ENCODE results near the gene TSC2. TPM values are rescaled to one million over a fixed set of nuclear protein-coding genes. Genes with fewer than 3 reads are reported as not detected.

The TSC2 gene
- total and polyA plus RNA-seq, 2 experiments from 2014 or later, result 52.2 to 53.7 TPM

DNA sequence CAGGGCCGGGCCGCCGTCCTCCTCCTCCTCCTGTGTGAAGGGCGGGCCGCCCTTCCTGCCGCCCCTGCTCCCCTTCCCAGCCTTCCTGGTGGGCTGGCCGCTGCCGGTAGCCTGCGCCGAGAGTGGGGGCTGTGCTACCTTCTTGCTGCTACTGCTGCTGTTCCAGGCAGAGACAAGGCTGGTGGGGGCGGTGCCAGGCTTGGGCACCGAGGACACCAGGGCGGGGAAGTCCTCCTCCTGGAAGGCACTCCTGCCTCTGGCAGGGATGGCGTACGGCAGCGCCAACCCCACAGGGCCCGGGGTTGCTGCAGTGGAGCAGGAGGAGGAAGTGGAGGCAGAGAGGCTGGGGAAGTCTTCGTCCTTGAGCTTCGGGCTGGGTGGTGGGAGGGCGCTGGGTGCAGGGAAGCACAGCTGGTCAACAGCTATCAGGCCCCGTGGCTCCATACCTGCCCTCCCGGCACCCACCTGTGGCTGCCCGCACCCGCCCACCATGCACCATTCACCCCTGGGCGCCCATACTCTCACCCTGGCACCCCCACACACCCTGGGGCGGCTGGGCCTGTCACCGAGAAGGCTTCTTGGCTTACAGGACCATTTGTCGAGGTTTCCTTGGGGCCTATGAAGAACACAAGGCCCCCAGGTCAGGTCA, 47.8 kb upstream of the TSC2 start:
- Histone ChIP-seq H3K9me3 (ENCODE audit: low read depth) (no peaks in the 10 kb centered on the region), H3K79me2 (ENCODE audit: insufficient read depth) (peaks cover 50% of the 10 kb centered on the region), H3F3A (ENCODE audit: insufficient read depth) (peaks cover 36% of the 10 kb centered on the region), H4K20me1 (ENCODE audit: insufficient read depth) (peaks cover 5% of the 10 kb centered on the region; the same call in 1 of the 2 replicates), H3K4me1 (ENCODE audit: insufficient read depth) (peaks cover 27% of the 10 kb centered on the region), H3K4me3 (no peak overlapping the region), H2AFZ (no peak overlapping the region), H3K4me2 (ENCODE audit: unreplicated experiment) (no peak overlapping the region), H3K9ac (no peak overlapping the region), H3K27ac (no peak overlapping the region), H3K27me3 (replicated peaks; ENCODE audit: insufficient read depth) (no peaks in the 10 kb centered on the region), H3K9me2 (ENCODE audit: insufficient read depth) (no peaks in the 10 kb centered on the region), H3K36me3 (ENCODE audit: low read depth) (peaks cover 20% of the 10 kb centered on the region)
- WGBS, 2 experiments (ENCODE audit: low coverage in 1 of 2, low lambda C conversion rate in 2 of 2, missing lambda C conversion rate in 2 of 2), result 92% methylated on average over 22 to 28 of the region's 28 CpGs
- DNase-seq, result no peak
- TF ChIP-seq EZH2phosphoT487 (IDR thresholded peaks at IDR 0.05; ENCODE audit: insufficient read depth, low read depth) (no peak), EZH2 (IDR thresholded peaks at IDR 0.05; ENCODE audit: insufficient read depth, poor library complexity, severe bottlenecking) (no peak)
- in situ Hi-C loops (cut with MboI), result no loop called here

DNA sequence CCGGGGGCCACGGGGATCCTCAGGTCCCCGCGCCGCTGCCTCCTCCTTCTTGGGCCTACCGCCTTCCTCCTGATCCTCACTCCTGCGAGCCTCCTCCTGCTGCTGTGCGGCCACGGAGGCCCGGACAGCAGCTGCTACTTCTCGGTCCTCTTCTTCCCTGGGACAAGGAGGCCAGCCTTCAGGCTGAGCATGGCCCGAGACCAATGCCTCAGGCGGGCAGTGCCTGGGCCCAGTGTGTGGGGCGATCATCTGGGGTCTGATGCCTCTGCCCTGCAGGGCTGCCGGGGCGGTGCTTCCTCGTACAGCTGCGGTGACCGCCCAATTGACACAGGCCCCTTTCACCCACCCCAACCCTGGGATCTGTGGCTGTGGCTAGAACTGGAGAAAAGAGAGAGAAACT, 46.8 kb upstream of the TSC2 start:
- no peak overlapping the region for H3K4me2 ChIP-seq (ENCODE audit: unreplicated experiment)
- peaks cover 60% of the 10 kb centered on the region for H3K79me2 ChIP-seq (ENCODE audit: insufficient read depth)
- TF ChIP-seq EZH2phosphoT487 (IDR thresholded peaks at IDR 0.05; ENCODE audit: insufficient read depth, low read depth) (no peak), EZH2 (IDR thresholded peaks at IDR 0.05; ENCODE audit: insufficient read depth, poor library complexity, severe bottlenecking) (no peak)
- H3K27ac ChIP-seq, result no peak overlapping the region
- H3F3A ChIP-seq (ENCODE audit: insufficient read depth), result peaks cover 26% of the 10 kb centered on the region
- H3K36me3 ChIP-seq (ENCODE audit: low read depth), result peaks cover 20% of the 10 kb centered on the region
- H3K9ac ChIP-seq, result no peak overlapping the region
- peaks cover 5% of the 10 kb centered on the region; the same call in 1 of the 2 replicates for H4K20me1 ChIP-seq (ENCODE audit: insufficient read depth)
- no peaks in the 10 kb centered on the region for H3K9me2 ChIP-seq (ENCODE audit: insufficient read depth)
- 98% methylated on average over 18 to 19 of the region's 19 CpGs for whole genome bisulfite sequencing, 2 experiments (ENCODE audit: low coverage in 1 of 2, low lambda C conversion rate in 2 of 2, missing lambda C conversion rate in 2 of 2)
- peaks cover 23% of the 10 kb centered on the region for H3K4me1 ChIP-seq (ENCODE audit: insufficient read depth)
- no peak overlapping the region for H2AFZ ChIP-seq
- in situ Hi-C loops (cut with MboI), result no loop called here
- no peak for DNase-seq
- H3K4me3 ChIP-seq, result no peak overlapping the region
- no peaks in the 10 kb centered on the region for H3K27me3 ChIP-seq (replicated peaks; ENCODE audit: insufficient read depth)
- H3K9me3 ChIP-seq (ENCODE audit: low read depth), result no peaks in the 10 kb centered on the region

DNA sequence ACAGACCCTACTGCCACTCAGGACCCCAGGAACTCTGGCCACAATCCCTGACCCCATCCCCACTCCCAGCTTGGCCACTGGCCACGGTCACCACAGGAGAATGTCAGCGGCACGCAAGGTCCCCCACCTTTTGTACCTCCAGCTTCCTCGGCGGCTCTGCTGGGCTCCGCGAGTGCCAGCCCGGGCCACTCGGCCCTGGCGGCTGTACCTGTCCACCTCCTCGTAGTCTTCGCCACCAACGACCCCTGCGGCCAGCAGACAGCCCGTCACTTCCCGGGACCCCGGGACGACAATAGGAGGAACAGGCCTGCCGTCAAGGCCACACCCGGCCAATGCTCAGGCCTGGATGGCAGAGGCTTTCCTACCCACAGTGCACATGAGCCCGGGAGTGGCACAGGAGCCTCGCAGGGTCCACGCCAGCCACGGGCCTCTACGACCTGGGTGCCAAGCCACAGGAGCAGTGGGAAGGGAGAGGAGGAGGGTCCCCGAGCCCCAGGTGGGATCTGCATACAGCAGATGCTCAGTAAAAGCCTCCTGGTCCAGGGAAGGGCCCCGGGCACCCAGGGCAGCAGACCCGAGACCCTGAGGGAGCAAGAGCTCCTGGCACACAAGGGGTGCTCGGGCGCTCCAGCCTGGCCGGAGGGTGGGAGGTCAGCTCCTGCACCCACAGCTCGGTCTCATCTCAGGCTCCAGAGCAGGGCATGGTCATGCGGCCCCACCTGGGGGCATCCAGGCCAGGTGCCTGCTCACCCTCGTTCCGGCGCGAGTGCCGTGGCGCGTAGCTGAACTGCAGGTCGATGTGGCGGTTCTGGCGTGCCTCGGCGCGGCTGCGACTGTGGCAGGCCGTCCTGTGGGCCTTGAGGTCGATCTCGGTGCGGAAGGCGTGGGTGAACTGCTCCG, 46.1 kb upstream of the TSC2 start:
- H3K4me1 ChIP-seq (ENCODE audit: insufficient read depth), result peaks cover 20% of the 10 kb centered on the region
- no peak overlapping the region for H3K27ac ChIP-seq
- H4K20me1 ChIP-seq (ENCODE audit: insufficient read depth), result peaks cover 5% of the 10 kb centered on the region; the same call in 1 of the 2 replicates
- no peak overlapping the region for H3K4me3 ChIP-seq
- in situ Hi-C loops (cut with MboI), result no loop called here
- peaks cover 67% of the 10 kb centered on the region for H3K79me2 ChIP-seq (ENCODE audit: insufficient read depth)
- TF ChIP-seq EZH2 (IDR thresholded peaks at IDR 0.05; ENCODE audit: insufficient read depth, poor library complexity, severe bottlenecking), result no peak
- TF ChIP-seq EZH2phosphoT487 (IDR thresholded peaks at IDR 0.05; ENCODE audit: insufficient read depth, low read depth), result no peak
- DNase-seq, result no peak
- no peak overlapping the region for H3K9ac ChIP-seq
- H3K9me3 ChIP-seq (ENCODE audit: low read depth), result no peaks in the 10 kb centered on the region
- no peak overlapping the region for H3K4me2 ChIP-seq (ENCODE audit: unreplicated experiment)
- H3K36me3 ChIP-seq (ENCODE audit: low read depth), result peaks cover 18% of the 10 kb centered on the region
- no peaks in the 10 kb centered on the region for H3K27me3 ChIP-seq (replicated peaks; ENCODE audit: insufficient read depth)
- H2AFZ ChIP-seq, result no peak overlapping the region
- no peaks in the 10 kb centered on the region for H3K9me2 ChIP-seq (ENCODE audit: insufficient read depth)
- peaks cover 19% of the 10 kb centered on the region for H3F3A ChIP-seq (ENCODE audit: insufficient read depth)
- WGBS, 2 experiments (ENCODE audit: low coverage in 1 of 2, low lambda C conversion rate in 2 of 2, missing lambda C conversion rate in 2 of 2), result 95 to 97% methylated on average over 46 to 53 of the region's 53 CpGs

DNA sequence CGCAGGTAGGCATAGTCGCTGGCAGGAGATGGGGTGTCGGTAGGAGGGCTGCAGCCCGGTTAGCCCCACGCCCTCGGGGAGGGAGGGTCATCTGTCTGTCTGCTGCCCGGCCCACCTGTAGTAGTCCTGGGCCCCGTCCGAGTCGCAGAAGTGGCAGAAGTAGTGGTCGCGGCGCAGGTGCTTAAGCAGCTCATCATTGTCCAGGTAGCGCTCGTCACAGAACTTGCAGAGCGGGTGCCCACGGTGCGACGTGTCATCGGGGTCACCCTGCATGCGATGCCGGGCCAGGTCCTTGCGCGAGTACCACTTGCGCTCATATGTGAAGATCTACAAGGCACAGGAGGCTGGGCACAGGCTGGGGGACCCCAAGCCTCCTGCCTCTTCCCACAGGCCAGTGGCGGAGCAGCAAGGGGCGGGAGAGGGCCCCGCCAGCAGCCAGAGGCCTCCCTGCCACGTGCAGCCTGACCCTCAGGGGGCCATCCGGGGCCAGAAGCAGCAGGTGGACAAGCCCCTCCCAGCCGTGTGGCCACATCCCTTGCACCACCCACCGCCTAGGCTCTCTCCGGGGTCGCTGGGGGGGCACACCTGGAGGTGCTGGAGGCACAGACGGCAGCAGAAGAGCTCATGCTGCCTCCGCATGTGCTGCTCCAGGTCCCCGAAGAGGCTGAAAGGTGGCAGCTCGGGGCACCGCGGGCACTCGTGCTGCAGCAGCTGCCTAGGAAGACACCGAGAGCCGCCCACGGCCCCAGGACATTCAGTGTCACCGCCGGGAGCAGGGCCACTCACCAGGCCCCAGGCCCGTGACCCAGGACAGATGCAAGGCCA, 45.2 kb upstream of the TSC2 start:
- Histone ChIP-seq H3F3A (ENCODE audit: insufficient read depth) (peaks cover 15% of the 10 kb centered on the region), H3K9me3 (ENCODE audit: low read depth) (no peaks in the 10 kb centered on the region), H3K4me1 (ENCODE audit: insufficient read depth) (peaks cover 19% of the 10 kb centered on the region), H3K9me2 (ENCODE audit: insufficient read depth) (no peaks in the 10 kb centered on the region), H3K4me2 (ENCODE audit: unreplicated experiment) (no peak overlapping the region), H4K20me1 (ENCODE audit: insufficient read depth) (peaks cover 10% of the 10 kb centered on the region; the same call in 1 of the 2 replicates), H3K9ac (no peak overlapping the region), H3K27me3 (replicated peaks; ENCODE audit: insufficient read depth) (no peaks in the 10 kb centered on the region), H3K79me2 (ENCODE audit: insufficient read depth) (peaks cover 76% of the 10 kb centered on the region), H3K36me3 (ENCODE audit: low read depth) (peaks cover 16% of the 10 kb centered on the region), H2AFZ (no peak overlapping the region), H3K27ac (no peak overlapping the region), H3K4me3 (no peak overlapping the region)
- 93 to 94% methylated on average over 46 to 47 of the region's 47 CpGs for WGBS, 2 experiments (ENCODE audit: low coverage in 1 of 2, low lambda C conversion rate in 2 of 2, missing lambda C conversion rate in 2 of 2)
- TF ChIP-seq EZH2phosphoT487 (IDR thresholded peaks at IDR 0.05; ENCODE audit: insufficient read depth, low read depth), result no peak
- no peak for TF ChIP-seq EZH2 (IDR thresholded peaks at IDR 0.05; ENCODE audit: insufficient read depth, poor library complexity, severe bottlenecking)
- no peak for DNase-seq
- in situ Hi-C loops (cut with MboI), result no loop called here
